Fibroblast of pulmonary artery (primary cell): ENCODE measurements around the gene GTF2IRD1.

Experiments used
- DNase-seq: peaks from one replicate; pipeline ENCODE4 v3.0.0-alpha.2; 2010; ENCODE audit warnings: low read depth
- H3K4me3 ChIP-seq: replicated peaks from 2 replicates; pipeline ENCODE4 v1.5.1; 2011; ENCODE audit warnings: low read depth, mild to moderate bottlenecking, control low read depth, low read length, moderate library complexity
- CTCF ChIP-seq: IDR thresholded peaks from 2 replicates; pipeline ENCODE4 v1.5.1; 2011; ENCODE audit warnings: mild to moderate bottlenecking, control low read depth, low read length, inconsistent platforms; ENCODE audit errors: missing control alignments

GTF2IRD1 gene

GRCh38 chr7:74581916-74582440 lies 128.3 kb downstream of the GTF2IRD1 start:
- no peak for TF ChIP-seq CTCF
- DNase-seq = no peak
- no peak overlapping the region for H3K4me3 ChIP-seq

- TF ChIP-seq CTCF = no peak
- DNase-seq = no peak
Measured at GRCh38 chr7:74582447-74583039, 128.8 kb downstream of the GTF2IRD1 start.

GRCh38 chr7:74583630-74584029 lies 129.9 kb downstream of the GTF2IRD1 start:
- no peak for TF ChIP-seq CTCF
- H3K4me3 ChIP-seq = no peak overlapping the region
- DNase-seq = no peak

More at GRCh38 chr7:74582447-74583039, 128.8 kb downstream of the GTF2IRD1 start:
- H3K4me3 ChIP-seq = no peak overlapping the region

- no peak for TF ChIP-seq CTCF
- no peak overlapping the region for H3K4me3 ChIP-seq
- DNase-seq = no peak
Measured at GRCh38 chr7:74584160-74584954, 130.7 kb downstream of the GTF2IRD1 start.

GRCh38 chr7:74585844-74586243 lies 132.1 kb downstream of the GTF2IRD1 start:
- TF ChIP-seq CTCF = no peak
- no peak for DNase-seq
- H3K4me3 ChIP-seq = no peak overlapping the region

- no peak for TF ChIP-seq CTCF
- peak; percentile 13 for DNase-seq
- H3K4me3 ChIP-seq = no peak overlapping the region
Measured at GRCh38 chr7:74586258-74587175, 132.8 kb downstream of the GTF2IRD1 start.
